Stimulated activated CD4-positive, alpha-beta T cell treated with anti-CD3 and anti-CD28 coated beads, TNF-alpha, amount 100 ng/mL, for 24 hours (primary cell): Measurements from ENCODE around the gene SOCS2.
"Not testable (repeated sequence)": the region's sequence is repeated elsewhere in the genome, so short reads cannot be mapped to it uniquely, and the experiment has no call there.

Experiments used
- DNase-seq, 3 experiments: peaks; one replicate each; pipeline ENCODE4 v3.0.0-alpha.2; 2020; ENCODE audit warnings: low read depth in 3 of 3

The SOCS2 gene

GRCh38 chr12:93571925-93572711, at the start of gene SOCS2:
Gene SOCS2, plus strand, starts transcription at chr12:93572675. Its CDS starts 223 bp downstream, at chr12:93572898.
- DNase-seq, result peak in 1 of 3 experiments; percentile 19

- no peak for DNase-seq
Measured at GRCh38 chr12:93524386-93525133, 47.9 kb upstream of the SOCS2 start.

- DNase-seq, result no peak
Measured at GRCh38 chr12:93526786-93527428, 45.6 kb upstream of the SOCS2 start.

GRCh38 chr12:93530358-93530757, 42.1 kb upstream of the SOCS2 start:
- DNase-seq, result no peak

GRCh38 chr12:93533310-93533709, 39.2 kb upstream of the SOCS2 start:
- no peak for DNase-seq

GRCh38 chr12:93536111-93536765, 36.2 kb upstream of the SOCS2 start:
- no peak for DNase-seq

- DNase-seq, result no peak
Measured at GRCh38 chr12:93536766-93537488, 35.5 kb upstream of the SOCS2 start.

- no peak for DNase-seq
Measured at GRCh38 chr12:93537769-93538168, 34.7 kb upstream of the SOCS2 start.

GRCh38 chr12:93539821-93540220, 32.7 kb upstream of the SOCS2 start:
- no peak for DNase-seq

- no peak for DNase-seq
Measured at GRCh38 chr12:93540466-93540865, 32.0 kb upstream of the SOCS2 start.

GRCh38 chr12:93541578-93542225, 30.8 kb upstream of the SOCS2 start:
- no peak for DNase-seq

- no peak for DNase-seq
Measured at GRCh38 chr12:93547778-93548177, 24.7 kb upstream of the SOCS2 start.

- DNase-seq, result no peak
Measured at GRCh38 chr12:93549174-93549573, 23.3 kb upstream of the SOCS2 start.

GRCh38 chr12:93550748-93551611, 21.5 kb upstream of the SOCS2 start:
- no peak for DNase-seq

- no peak for DNase-seq
Measured at GRCh38 chr12:93552427-93552826, 20.0 kb upstream of the SOCS2 start.

- not testable (repeated sequence) for DNase-seq
Measured at GRCh38 chr12:93557879-93558278, 14.6 kb upstream of the SOCS2 start.

- DNase-seq, result not testable (repeated sequence)
Measured at GRCh38 chr12:93558685-93559084, 13.8 kb upstream of the SOCS2 start.

- no peak for DNase-seq
Measured at GRCh38 chr12:93563807-93564538, 8.5 kb upstream of the SOCS2 start.

GRCh38 chr12:93565760-93566159, 6.7 kb upstream of the SOCS2 start:
- no peak for DNase-seq
